BLaER1 treated with 17β-estradiol and CSF1 and Interleukin-3, amounts not matched to agents 10 nM and 100 nM (cell line): Measurements from ENCODE around the gene PCNX2.
A peak's percentile ranks its signal among the peaks of the same experiment; 100 is the strongest.

ENCODE experiments used
- H3K27ac ChIP-seq, 11 experiments: shearing (Covaris generic); formaldehyde crosslinking; 2 replicates each; pipeline ENCODE4 v1.8.1; 2022
- H3K27me3 ChIP-seq, 11 experiments: shearing (Covaris generic); formaldehyde crosslinking; 2 replicates each; pipeline ENCODE4 v1.8.1; 2022
- H3K36me3 ChIP-seq, 11 experiments: shearing (Covaris generic); formaldehyde crosslinking; 2 replicates each; pipeline ENCODE4 v1.8.1; 2022
- H3K4me1 ChIP-seq, 10 experiments: shearing (Covaris generic); formaldehyde crosslinking; 2 replicates each; pipeline ENCODE4 v1.8.1; 2022
- H3K4me2 ChIP-seq, 11 experiments: shearing (Covaris generic); formaldehyde crosslinking; 2 replicates each; pipeline ENCODE4 v1.8.1; 2022
- H3K4me3 ChIP-seq, 10 experiments: shearing (Covaris generic); formaldehyde crosslinking; 2 replicates each; pipeline ENCODE4 v1.8.1; 2022
- H3K9ac ChIP-seq, 11 experiments: shearing (Covaris generic); formaldehyde crosslinking; 2 replicates each; pipeline ENCODE4 v1.8.1; 2022
- H3K9me3 ChIP-seq, 11 experiments: shearing (Covaris generic); formaldehyde crosslinking; replicated peaks in 1 of 11; 2 replicates each; pipeline ENCODE4 v1.8.1; 2022
- H4K20me1 ChIP-seq, 11 experiments: shearing (Covaris generic); formaldehyde crosslinking; 2 replicates each; pipeline ENCODE4 v1.8.1; 2022
- Cebpa-rat ChIP-seq, 11 experiments: shearing (Covaris generic); IDR thresholded peaks; 2 replicates each; pipeline ENCODE4 v1.8.1; 2022

The PCNX2 gene

GRCh38 chr1:233033361-233033760 is 262.2 kb downstream of the PCNX2 start:
- no peaks in the 10 kb centered on the region for H3K4me1 ChIP-seq
- no peak overlapping the region for H3K4me2 ChIP-seq

GRCh38 chr1:233032916-233033315 is 262.6 kb downstream of the PCNX2 start:
- Histone ChIP-seq H3K36me3 (no peaks in the 10 kb centered on the region), H3K4me1 (peaks cover 0 to 2% (median under 1%) of the 10 kb centered on the region in 10 experiments; a peak in 4 of 20 replicates), H3K27ac (no peak overlapping the region), H3K4me2 (no peak overlapping the region), H3K9me3 (no peaks in the 10 kb centered on the region; a peak in 2 of 22 replicates), H3K4me3 (no peak overlapping the region), H3K27me3 (no peaks in the 10 kb centered on the region), H3K9ac (no peak overlapping the region), H4K20me1 (no peaks in the 10 kb centered on the region)
- TF ChIP-seq Cebpa-rat (IDR thresholded peaks at IDR 0.05), result no peak

More at GRCh38 chr1:233033361-233033760, 262.2 kb downstream of the PCNX2 start:
- Histone ChIP-seq H3K27me3 (no peaks in the 10 kb centered on the region), H4K20me1 (no peaks in the 10 kb centered on the region), H3K27ac (no peak overlapping the region), H3K9me3 (no peaks in the 10 kb centered on the region; a peak in 2 of 22 replicates), H3K4me3 (no peak overlapping the region), H3K36me3 (no peaks in the 10 kb centered on the region), H3K9ac (no peak overlapping the region)
- TF ChIP-seq Cebpa-rat (IDR thresholded peaks at IDR 0.05), result 0 out of 22 replicates have a peak, but pooled peaks of 1 of the 11 experiments have one; percentile 15

- no peak overlapping the region for H3K9ac ChIP-seq
- H3K9me3 ChIP-seq, result no peaks in the 10 kb centered on the region; a peak in 2 of 22 replicates
- no peaks in the 10 kb centered on the region for H4K20me1 ChIP-seq
- H3K4me2 ChIP-seq, result no peak overlapping the region
- H3K27ac ChIP-seq, result no peak overlapping the region
- peaks cover 5 to 11% (median 9%) of the 10 kb centered on the region in 10 experiments; a peak in 13 of 20 replicates for H3K4me1 ChIP-seq
- no peak for TF ChIP-seq Cebpa-rat (IDR thresholded peaks at IDR 0.05)
- no peak overlapping the region for H3K4me3 ChIP-seq
- H3K27me3 ChIP-seq, result no peaks in the 10 kb centered on the region
- H3K36me3 ChIP-seq, result no peaks in the 10 kb centered on the region
Observed at GRCh38 chr1:233031521-233031920, 264.0 kb downstream of the PCNX2 start.

- H3K4me3 ChIP-seq, result no peak overlapping the region
- H3K4me2 ChIP-seq, result peak overlapping the region in 7 of 11 experiments; percentile 6 to 32 (median 25); a peak in 6 of 22 replicates
- no peaks in the 10 kb centered on the region for H4K20me1 ChIP-seq
- H3K27me3 ChIP-seq, result no peaks in the 10 kb centered on the region
- H3K36me3 ChIP-seq, result no peaks in the 10 kb centered on the region
- H3K9me3 ChIP-seq, result no peaks in the 10 kb centered on the region
- H3K27ac ChIP-seq, result no peak overlapping the region
- H3K9ac ChIP-seq, result no peak overlapping the region
- peaks cover 5 to 25% (median 10%) of the 10 kb centered on the region in 10 experiments; a peak in 15 of 20 replicates for H3K4me1 ChIP-seq
- no peak for TF ChIP-seq Cebpa-rat (IDR thresholded peaks at IDR 0.05)
Observed at GRCh38 chr1:233027046-233027445, 268.5 kb downstream of the PCNX2 start.

GRCh38 chr1:233025567-233025966 is 270.0 kb downstream of the PCNX2 start:
- Histone ChIP-seq H3K4me1 (peaks cover 12 to 35% (median 18%) of the 10 kb centered on the region in 10 experiments), H3K4me3 (no peak overlapping the region), H4K20me1 (no peaks in the 10 kb centered on the region), H3K27me3 (no peaks in the 10 kb centered on the region), H3K9me3 (no peaks in the 10 kb centered on the region), H3K4me2 (peak overlapping the region in 1 of 11 experiments; percentile 2; a peak in 1 of 22 replicates), H3K36me3 (no peaks in the 10 kb centered on the region), H3K27ac (no peak overlapping the region), H3K9ac (no peak overlapping the region)
- no peak for TF ChIP-seq Cebpa-rat (IDR thresholded peaks at IDR 0.05)

GRCh38 chr1:233025157-233025556 is 270.4 kb downstream of the PCNX2 start:
- no peak overlapping the region for H3K4me3 ChIP-seq
- no peak overlapping the region for H3K27ac ChIP-seq
- no peaks in the 10 kb centered on the region for H3K27me3 ChIP-seq
- peak overlapping the region in 1 of 11 experiments; percentile 2; a peak in 1 of 22 replicates for H3K4me2 ChIP-seq
- no peaks in the 10 kb centered on the region for H4K20me1 ChIP-seq
- TF ChIP-seq Cebpa-rat (IDR thresholded peaks at IDR 0.05), result no peak
- H3K9me3 ChIP-seq, result no peaks in the 10 kb centered on the region
- no peaks in the 10 kb centered on the region for H3K36me3 ChIP-seq
- peaks cover 16 to 39% (median 22%) of the 10 kb centered on the region in 10 experiments for H3K4me1 ChIP-seq
- H3K9ac ChIP-seq, result no peak overlapping the region

GRCh38 chr1:233024199-233024598 is 271.3 kb downstream of the PCNX2 start:
- H3K9ac ChIP-seq, result no peak overlapping the region
- H3K9me3 ChIP-seq, result no peaks in the 10 kb centered on the region
- no peak overlapping the region for H3K4me3 ChIP-seq
- no peaks in the 10 kb centered on the region for H3K27me3 ChIP-seq
- H3K36me3 ChIP-seq, result no peaks in the 10 kb centered on the region
- no peak overlapping the region for H3K4me2 ChIP-seq
- TF ChIP-seq Cebpa-rat (IDR thresholded peaks at IDR 0.05), result no peak
- peaks cover 18 to 49% (median 30%) of the 10 kb centered on the region in 10 experiments for H3K4me1 ChIP-seq
- no peaks in the 10 kb centered on the region for H4K20me1 ChIP-seq
- no peak overlapping the region for H3K27ac ChIP-seq

GRCh38 chr1:233022246-233022645 is 273.3 kb downstream of the PCNX2 start:
- no peaks in the 10 kb centered on the region for H3K27me3 ChIP-seq
- no peak overlapping the region for H3K4me3 ChIP-seq
- no peaks in the 10 kb centered on the region for H3K9me3 ChIP-seq
- peak overlapping the region in 1 of 11 experiments; percentile 1; a peak in 1 of 22 replicates for H3K4me2 ChIP-seq
- H3K9ac ChIP-seq, result no peak overlapping the region
- no peak for TF ChIP-seq Cebpa-rat (IDR thresholded peaks at IDR 0.05)
- H3K36me3 ChIP-seq, result no peaks in the 10 kb centered on the region
- H4K20me1 ChIP-seq, result no peaks in the 10 kb centered on the region
- peaks cover 11 to 44% (median 24%) of the 10 kb centered on the region in 10 experiments for H3K4me1 ChIP-seq
- H3K27ac ChIP-seq, result no peak overlapping the region

- Histone ChIP-seq H3K9ac (no peak overlapping the region), H3K9me3 (no peaks in the 10 kb centered on the region), H3K4me3 (no peak overlapping the region), H3K36me3 (no peaks in the 10 kb centered on the region), H3K4me2 (peak overlapping the region; percentile 51 to 76 (median 61)), H3K27ac (peak overlapping the region in 2 of 11 experiments; percentile 27 to 29; a peak in 2 of 22 replicates), H4K20me1 (no peaks in the 10 kb centered on the region), H3K4me1 (peaks cover 10 to 32% (median 20%) of the 10 kb centered on the region in 10 experiments), H3K27me3 (no peaks in the 10 kb centered on the region)
- no peak for TF ChIP-seq Cebpa-rat (IDR thresholded peaks at IDR 0.05)
Observed at GRCh38 chr1:233020426-233020825, 275.1 kb downstream of the PCNX2 start.

GRCh38 chr1:233019778-233020325 is 275.7 kb downstream of the PCNX2 start:
- no peak overlapping the region for H3K27ac ChIP-seq
- H3K4me2 ChIP-seq, result peak overlapping the region; percentile 51 to 76 (median 61); a peak in 21 of 22 replicates
- H3K36me3 ChIP-seq, result 0 out of 22 replicates have a peak, but pooled peaks cover 0 to under 1% (median 0%) of the 10 kb centered on the region in 11 experiments
- no peak overlapping the region for H3K9ac ChIP-seq
- peaks cover 10 to 27% (median 19%) of the 10 kb centered on the region in 10 experiments for H3K4me1 ChIP-seq
- H3K4me3 ChIP-seq, result no peak overlapping the region
- H3K27me3 ChIP-seq, result no peaks in the 10 kb centered on the region
- H4K20me1 ChIP-seq, result no peaks in the 10 kb centered on the region
- TF ChIP-seq Cebpa-rat (IDR thresholded peaks at IDR 0.05), result no peak
- H3K9me3 ChIP-seq, result no peaks in the 10 kb centered on the region
